IPS-18a (cell line): ENCODE results near the gene SRRM2.

Source experiments
- H3K27ac ChIP-seq: one replicate; pipeline ENCODE4 v1.5.1; 2013; ENCODE audit warnings: low read length
- H3K27me3 ChIP-seq: one replicate; pipeline ENCODE4 v1.6.1; 2013; ENCODE audit warnings: mild to moderate bottlenecking, low read length; ENCODE audit not compliant: control insufficient read depth, insufficient read depth
- H3K36me3 ChIP-seq: one replicate; pipeline ENCODE4 v1.6.1; 2013; ENCODE audit warnings: low read depth, low read length; ENCODE audit not compliant: control insufficient read depth
- H3K4me1 ChIP-seq: one replicate; pipeline ENCODE4 v1.6.1; 2013; ENCODE audit warnings: low read depth, low read length; ENCODE audit not compliant: control insufficient read depth
- H3K4me3 ChIP-seq: one replicate; pipeline ENCODE4 v1.5.1; 2013; ENCODE audit warnings: low read length
- H3K9ac ChIP-seq: one replicate; pipeline ENCODE4 v1.6.1; 2013; ENCODE audit warnings: mild to moderate bottlenecking, low read length, moderate library complexity
- H3K9me3 ChIP-seq: one replicate; pipeline ENCODE4 v1.6.1; 2013; ENCODE audit warnings: low read depth, low read length; ENCODE audit not compliant: control insufficient read depth

The SRRM2 gene

DNA sequence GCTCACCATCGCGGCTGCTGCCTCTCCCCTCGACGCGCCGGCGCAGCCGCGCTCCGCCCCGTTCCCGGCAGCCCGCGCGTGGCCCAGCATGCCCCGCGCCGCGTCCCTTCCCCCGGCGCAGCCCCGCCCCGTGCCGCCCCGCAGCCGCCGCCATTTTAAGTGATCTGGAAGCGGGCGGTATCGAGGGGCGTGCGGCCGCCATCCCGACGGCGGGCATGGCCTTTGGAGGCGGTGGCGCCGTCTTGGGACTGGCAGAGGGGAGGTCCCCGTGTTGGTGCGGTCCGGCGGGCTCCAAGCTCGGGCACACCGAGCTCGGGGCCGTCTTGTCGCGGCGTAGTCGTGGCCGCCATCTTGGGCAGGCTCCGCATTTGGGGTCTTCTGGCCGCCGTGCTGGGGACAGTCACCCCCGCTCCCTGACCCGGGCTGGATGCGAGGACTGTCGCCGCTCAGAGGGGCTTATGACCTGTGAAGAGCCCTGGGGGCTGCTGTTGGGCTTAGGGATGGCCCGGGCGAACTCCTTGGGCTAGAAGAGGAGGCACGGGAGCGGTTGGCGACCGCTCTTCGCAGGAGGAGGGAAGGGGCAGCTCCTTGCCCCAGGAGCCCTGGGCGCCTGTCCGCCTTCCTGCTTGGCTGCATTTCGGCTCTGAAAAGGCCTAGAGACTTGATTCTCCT is 24.9 kb downstream of the SRRM2 start, which contains the start of gene ELOB:
Gene ELOB (minus strand): TSS at position 50 of the 672 bp plus-strand sequence. CDS start 41 bp downstream, at position 9.
- Histone ChIP-seq H3K9me3 (no peaks in the 10 kb centered on the region), H3K4me1 (peaks cover 5% of the 10 kb centered on the region), H3K9ac (peak within 1 kb of the TSS; percentile 96), H3K27ac (peak within 1 kb of the TSS; percentile 97), H3K4me3 (peak within 1 kb of the TSS; percentile 97), H3K27me3 (no peaks in the 10 kb centered on the region), H3K36me3 (peaks cover 17% of the 10 kb centered on the region)

DNA sequence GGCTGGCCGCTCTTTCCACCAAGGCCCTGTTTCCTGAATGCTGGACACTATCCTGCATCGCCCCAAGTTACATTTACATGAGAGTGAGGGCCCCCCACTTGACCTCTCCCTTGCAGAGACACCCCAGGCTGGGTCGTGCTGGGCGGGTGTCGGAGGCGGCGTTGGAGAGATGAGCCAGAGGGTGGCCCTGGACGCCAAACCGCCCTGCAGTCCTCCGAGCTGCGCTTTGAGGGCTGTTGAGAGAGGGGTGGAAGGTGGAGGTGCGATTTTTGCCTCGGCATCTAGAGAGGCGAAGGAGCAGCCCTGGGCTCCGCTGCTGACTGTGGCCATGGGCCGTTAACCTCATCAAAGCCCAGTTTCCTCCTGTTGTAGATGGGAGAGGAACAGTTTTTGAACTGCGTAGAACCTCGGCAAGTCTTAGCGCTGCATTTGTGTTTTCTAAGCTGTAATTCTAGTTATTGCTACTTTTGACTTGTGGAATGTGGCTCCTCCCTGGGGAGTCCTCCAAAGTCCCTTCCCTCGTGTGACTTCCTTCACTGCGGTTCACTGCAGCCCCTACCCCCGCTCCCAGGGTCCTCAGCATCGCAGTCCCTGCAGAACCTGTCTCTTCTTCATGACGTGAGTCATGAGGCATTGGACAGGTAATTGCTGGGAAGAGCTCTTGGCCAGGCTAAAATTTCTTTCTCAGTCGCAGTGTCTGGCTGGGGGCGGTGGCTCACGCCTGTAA is 25.6 kb downstream of the SRRM2 start:
- Histone ChIP-seq H3K9ac (peak overlapping the region; percentile 96), H3K4me3 (peak overlapping the region; percentile 92), H3K27ac (peak overlapping the region; percentile 97), H3K4me1 (peaks cover 5% of the 10 kb centered on the region), H3K27me3 (no peaks in the 10 kb centered on the region), H3K9me3 (no peaks in the 10 kb centered on the region), H3K36me3 (peaks cover 17% of the 10 kb centered on the region)

DNA sequence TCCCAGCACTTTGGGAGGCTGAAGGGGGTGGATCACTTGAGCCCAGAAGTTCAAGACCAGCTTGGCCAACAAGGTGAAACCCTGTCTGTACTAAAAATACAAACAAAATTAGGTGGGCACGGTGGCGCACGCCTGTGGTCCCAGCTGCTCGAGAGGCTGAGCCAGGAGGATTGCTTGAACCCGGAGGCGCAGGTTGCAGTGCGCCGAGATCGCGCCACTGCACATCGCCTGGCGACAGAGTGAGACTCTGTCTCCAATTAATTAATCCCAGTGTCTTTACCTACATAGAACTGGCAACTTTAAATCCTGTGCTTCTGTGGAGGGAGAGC is 26.2 kb downstream of the SRRM2 start:
- Histone ChIP-seq H3K4me3 (peak overlapping the region; percentile 92), H3K9ac (peak overlapping the region; percentile 96), H3K4me1 (peaks cover 5% of the 10 kb centered on the region), H3K36me3 (peaks cover 17% of the 10 kb centered on the region), H3K27ac (no peak overlapping the region), H3K9me3 (no peaks in the 10 kb centered on the region), H3K27me3 (no peaks in the 10 kb centered on the region)

DNA sequence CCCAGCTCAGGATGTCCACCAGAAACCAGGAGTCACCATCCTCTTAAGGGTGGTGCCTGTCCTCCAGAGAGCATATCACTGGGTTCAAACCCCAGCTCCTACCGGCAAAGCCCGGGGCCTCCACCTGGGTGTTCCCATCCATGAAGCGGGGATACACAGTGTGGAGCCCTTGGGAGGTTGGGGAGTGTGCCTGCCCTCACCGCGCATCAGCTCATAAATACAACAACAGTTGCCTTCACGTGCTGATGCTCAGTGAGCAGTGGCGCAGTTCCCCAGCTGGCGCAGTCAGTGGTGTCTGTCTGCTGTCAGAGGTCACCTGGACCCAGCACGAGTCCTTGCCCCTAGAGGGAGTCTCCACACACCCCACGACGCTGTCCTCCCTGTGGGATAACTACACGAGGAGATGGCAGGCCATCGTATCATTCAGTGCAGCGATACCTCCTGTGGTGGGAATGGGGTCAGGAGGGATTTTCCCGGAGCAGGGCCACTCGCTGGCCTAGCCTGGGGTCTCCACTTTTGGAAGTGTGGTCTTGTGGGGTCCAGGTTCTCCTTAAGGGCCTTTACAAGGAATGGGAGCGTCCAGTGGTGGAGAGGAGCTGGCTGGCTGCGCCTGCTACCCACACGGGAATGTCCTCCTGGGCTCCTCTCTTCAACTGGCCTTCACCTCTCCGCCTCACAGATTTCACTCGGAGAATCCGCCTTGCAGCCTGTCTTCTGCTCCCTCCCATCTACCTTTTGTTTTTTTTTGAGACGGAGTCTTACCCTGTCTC is 26.9 kb downstream of the SRRM2 start:
- H3K27ac ChIP-seq: no peak overlapping the region
- no peak overlapping the region for H3K4me3 ChIP-seq
- H3K9me3 ChIP-seq: no peaks in the 10 kb centered on the region
- H3K36me3 ChIP-seq: peaks cover 13% of the 10 kb centered on the region
- H3K9ac ChIP-seq: no peak overlapping the region
- H3K27me3 ChIP-seq: no peaks in the 10 kb centered on the region
- H3K4me1 ChIP-seq: peaks cover 5% of the 10 kb centered on the region

DNA sequence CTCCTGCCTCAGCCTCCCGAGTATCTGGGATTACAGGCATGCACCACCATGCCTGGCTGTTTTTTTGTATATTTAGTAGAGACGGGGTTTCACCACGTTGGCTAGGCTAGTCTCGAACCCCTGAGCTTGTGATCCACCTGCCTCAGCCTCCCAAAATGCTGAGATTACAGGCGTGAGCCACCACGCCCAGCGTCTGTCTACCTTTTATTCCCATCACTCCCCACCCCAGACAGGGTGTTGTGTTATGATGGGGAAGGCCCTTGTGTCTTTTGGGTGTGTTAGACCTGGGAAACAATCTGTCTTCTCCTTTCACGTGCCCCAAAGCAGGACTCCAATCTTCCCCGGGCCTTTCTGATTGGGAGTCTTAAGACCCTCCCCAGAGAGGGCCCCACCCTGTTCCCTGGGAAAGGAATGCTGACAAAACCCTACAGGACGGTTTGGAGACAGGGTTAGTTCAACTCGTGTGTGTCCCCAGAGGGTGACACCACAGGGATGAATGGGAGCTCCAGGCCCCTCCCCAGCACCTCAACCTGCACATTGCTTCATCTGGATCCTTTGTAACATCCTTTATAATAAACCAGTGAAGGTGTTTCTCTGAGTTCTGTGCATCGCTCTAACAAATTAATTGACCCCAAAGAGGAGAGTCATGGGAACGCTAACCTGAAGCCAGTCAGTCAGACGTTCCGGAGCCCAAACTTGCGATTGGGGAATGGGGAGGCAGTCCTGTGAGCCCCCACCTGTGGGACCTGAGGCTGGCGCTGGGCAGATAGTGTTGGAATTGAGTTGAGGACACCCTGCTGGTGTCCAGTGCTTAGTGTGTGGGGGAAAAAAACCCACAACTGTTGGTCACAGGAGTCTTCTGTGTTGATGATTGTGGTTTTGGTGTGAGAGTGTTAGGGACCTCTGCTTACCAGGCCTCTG is 27.8 kb downstream of the SRRM2 start:
- Histone ChIP-seq H3K36me3 (peaks cover 4% of the 10 kb centered on the region), H3K4me1 (peaks cover 5% of the 10 kb centered on the region), H3K27ac (no peak overlapping the region), H3K9ac (no peak overlapping the region), H3K9me3 (no peaks in the 10 kb centered on the region), H3K4me3 (no peak overlapping the region), H3K27me3 (no peaks in the 10 kb centered on the region)

DNA sequence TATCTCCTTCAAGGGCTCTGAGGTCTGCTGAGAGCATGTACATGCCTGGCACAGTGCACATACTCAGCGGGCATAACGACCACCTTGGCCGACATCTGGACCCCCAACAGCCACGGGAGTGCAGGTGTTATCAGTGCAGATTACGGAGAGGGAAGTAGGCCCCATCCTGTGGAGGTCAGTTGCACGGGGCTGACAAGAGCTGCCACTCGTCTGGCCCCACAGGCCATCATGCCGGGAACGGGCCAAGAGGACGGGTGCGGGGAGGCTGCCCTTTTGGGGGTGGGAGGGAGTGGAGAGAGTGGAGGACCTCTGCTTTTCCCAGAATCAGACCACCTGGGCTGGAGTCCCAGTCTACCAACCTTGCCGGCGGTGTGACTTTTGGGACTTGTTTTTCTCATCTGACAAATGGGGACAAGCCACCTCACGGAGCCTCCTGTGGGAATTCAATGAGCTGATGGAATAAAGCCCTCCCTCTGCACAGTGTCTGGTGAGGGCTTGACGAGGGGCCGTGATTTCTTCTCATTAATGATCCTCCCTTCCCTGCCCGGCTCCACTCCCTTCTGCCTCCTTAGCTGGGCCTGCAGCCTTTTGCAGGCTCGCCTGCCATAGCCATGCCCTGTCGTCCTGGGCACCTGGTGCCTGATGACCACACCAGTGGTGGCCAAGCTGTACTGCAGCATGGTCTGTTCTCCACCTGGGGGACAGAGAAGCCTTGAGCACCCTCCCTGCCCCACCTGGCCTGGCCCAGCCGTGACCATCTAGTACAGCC is 30.3 kb downstream of the SRRM2 start:
- no peak overlapping the region for H3K9ac ChIP-seq
- H3K9me3 ChIP-seq: no peaks in the 10 kb centered on the region
- peaks cover 5% of the 10 kb centered on the region for H3K4me1 ChIP-seq
- no peak overlapping the region for H3K27ac ChIP-seq
- no peaks in the 10 kb centered on the region for H3K36me3 ChIP-seq
- no peaks in the 10 kb centered on the region for H3K27me3 ChIP-seq
- H3K4me3 ChIP-seq: no peak overlapping the region

DNA sequence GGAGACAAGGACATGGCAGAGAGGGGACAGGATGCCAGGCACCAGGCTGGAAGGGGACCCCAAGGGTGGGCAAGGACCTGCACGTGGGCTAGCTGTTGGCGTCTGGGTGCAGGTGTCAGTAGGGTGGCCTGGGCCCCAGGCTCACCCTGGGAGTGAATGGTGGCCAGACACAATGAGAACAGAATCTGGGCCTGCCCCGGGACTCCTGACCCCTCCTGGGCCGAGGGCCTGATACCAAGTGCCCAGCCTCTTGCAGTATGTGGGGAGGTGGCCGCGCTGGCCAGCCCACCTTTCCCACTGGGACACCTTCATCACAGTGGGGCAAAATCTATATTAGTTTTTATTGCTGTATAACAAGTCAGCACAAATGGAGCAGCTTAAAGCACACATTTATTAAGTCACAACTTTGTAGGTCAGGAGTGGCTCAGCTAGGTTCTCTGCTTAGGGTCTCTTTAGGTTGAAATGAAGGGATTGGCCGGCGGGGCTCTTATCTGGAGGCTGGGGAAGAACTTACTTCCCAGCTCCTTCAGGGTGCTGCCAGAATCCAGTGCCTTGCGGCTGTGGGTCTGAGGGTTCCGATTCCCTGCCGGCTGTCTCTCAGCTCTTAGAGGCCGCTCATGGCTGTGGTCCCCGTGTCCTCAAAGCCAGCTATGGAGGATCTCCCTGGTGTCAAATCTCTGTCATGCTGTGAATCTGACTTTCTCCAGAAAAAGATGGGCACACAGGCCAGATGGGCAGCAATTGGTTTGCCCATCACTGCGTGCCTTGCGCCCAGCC is 31.3 kb downstream of the SRRM2 start:
- Histone ChIP-seq H3K4me3 (no peak overlapping the region), H3K27me3 (no peaks in the 10 kb centered on the region), H3K4me1 (no peaks in the 10 kb centered on the region), H3K27ac (no peak overlapping the region), H3K9ac (no peak overlapping the region), H3K36me3 (no peaks in the 10 kb centered on the region), H3K9me3 (no peaks in the 10 kb centered on the region)

DNA sequence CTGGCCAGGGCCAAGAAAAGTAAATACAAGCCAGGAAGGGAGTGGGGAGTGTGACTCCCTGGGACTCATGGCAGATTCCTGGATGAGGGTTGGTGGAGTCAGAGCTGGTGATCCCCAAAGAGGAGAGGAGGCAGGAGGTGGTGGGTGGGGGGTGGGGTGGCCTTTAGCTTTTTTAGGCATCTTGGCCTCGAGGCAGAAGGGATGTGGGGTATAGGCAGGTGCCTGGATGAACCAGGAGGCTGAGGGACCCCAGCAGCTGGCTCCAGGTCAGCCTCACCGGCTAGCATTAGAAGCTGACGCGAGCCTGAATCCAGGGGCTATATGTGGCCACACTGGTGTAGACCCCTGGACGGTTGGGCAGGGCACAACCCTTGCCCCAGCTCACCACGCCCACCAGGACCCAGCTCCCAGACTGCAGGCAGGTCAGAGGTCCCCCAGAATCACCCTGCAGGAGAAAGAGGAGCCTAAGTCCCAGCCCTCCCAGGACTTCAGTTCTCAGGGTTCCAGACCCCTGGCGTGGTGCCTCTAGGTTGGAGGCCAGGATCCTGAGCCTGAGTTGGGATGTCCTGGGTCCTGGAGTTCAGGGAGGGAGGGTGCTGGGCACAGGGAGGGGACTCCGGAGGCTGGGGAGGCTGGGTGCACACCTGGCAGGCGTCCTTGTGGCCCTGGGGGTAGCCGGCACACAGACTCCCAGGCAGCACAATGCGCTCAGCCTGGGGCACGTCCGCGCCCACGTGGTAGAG is 32.1 kb downstream of the SRRM2 start:
- Histone ChIP-seq H3K4me3 (no peak overlapping the region), H3K27ac (no peak overlapping the region), H3K4me1 (no peaks in the 10 kb centered on the region), H3K9me3 (no peaks in the 10 kb centered on the region), H3K9ac (no peak overlapping the region), H3K27me3 (no peaks in the 10 kb centered on the region), H3K36me3 (no peaks in the 10 kb centered on the region)

DNA sequence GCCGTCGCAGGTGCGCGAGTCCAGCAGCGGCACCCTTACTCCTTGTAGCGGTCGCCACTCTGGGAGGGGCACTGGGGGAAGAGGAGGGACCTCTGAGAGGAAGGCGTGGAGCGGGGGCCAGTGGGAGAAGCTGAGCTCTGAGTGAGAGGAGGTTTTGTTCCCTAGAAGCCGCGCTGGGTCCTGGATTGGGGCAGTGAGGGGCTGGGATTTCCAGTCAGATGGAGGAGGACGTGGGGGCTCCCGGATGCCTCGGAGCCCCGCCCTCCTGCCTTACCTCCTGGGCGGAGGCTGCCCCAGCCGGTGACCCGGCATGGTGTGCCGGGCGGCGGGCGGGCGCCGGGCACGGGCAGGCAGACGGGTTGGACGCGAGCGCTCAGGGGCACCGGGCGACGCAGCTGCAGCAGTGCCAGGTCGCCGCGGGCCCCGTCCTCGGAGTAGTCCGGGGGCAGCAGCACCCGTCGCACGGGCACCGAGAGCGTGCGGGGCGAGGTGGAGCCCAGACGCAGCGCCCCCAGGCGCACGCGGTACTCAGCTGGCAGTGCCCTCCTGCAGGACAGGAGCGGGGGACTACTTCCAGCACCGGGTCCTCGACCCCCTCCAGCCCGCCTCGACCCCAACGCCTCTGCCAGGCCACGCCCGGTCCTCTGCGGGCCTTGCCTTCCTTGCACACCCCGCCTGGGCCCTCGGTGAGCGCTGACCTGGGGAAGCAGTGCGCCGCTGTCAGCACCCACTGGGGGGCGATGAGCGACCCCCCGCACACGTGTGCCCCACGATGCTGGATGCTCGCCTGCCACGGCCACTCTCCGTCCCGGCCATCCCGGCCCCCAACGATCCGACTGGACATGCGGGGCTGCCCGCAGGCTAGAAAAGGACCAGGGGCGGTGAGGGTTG is 32.9 kb downstream of the SRRM2 start:
- Histone ChIP-seq H3K4me3 (no peak overlapping the region), H3K27ac (no peak overlapping the region), H3K27me3 (no peaks in the 10 kb centered on the region), H3K9ac (no peak overlapping the region), H3K4me1 (no peaks in the 10 kb centered on the region), H3K9me3 (no peaks in the 10 kb centered on the region), H3K36me3 (no peaks in the 10 kb centered on the region)
